Measurements from ENCODE around the gene IFNA8.

The IFNA8 gene

DNA sequence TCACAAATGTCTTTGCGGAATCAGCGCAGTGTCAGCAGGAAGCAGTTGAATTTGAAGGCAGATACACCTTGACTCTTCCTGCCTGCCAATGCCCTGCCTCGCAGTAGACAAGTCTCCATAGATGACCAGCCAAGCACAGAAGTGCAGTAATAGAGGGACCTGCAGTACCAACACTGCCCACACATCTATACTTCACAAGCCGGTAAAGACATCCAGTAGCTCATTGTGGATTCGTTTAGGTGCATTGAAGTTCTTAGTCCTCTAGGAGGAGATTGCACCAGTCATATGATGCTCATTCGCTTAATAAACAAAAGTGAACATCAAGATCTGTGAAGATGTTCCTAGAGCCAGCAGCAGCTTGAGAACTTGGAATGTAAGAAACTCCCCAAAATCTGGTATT lies 16.6 kb upstream of the IFNA8 start:
- no peak overlapping the region for H3K9ac ChIP-seq
- peaks cover 0 to 9% (median 2%) of the 10 kb centered on the region in 10 experiments; a peak in 6 of 20 replicates for H3K4me1 ChIP-seq
- H3K4me2 ChIP-seq = no peak overlapping the region
- H4K20me1 ChIP-seq = peaks cover 0 to 12% (median 0%) of the 10 kb centered on the region in 11 experiments; a peak in 4 of 22 replicates
- H3K9me3 ChIP-seq (replicated peaks in 1 of 11) = no peaks in the 10 kb centered on the region
- TF ChIP-seq Cebpa-rat (IDR thresholded peaks at IDR 0.05) = no peak
- H3K36me3 ChIP-seq = no peaks in the 10 kb centered on the region
- no peak overlapping the region for H3K4me3 ChIP-seq
- H3K27me3 ChIP-seq = peaks cover 0 to 98% (median 8%) of the 10 kb centered on the region in 11 experiments; a peak in 12 of 22 replicates
- H3K27ac ChIP-seq = no peak overlapping the region

GRCh38 chr9:21395778-21396717 lies 12.9 kb upstream of the IFNA8 start:
- H3K36me3 ChIP-seq = no peaks in the 10 kb centered on the region
- no peaks in the 10 kb centered on the region for H3K9me3 ChIP-seq (replicated peaks in 1 of 11)
- peak overlapping the region in 9 of 11 experiments; percentile 14 to 65 (median 61); a peak in 16 of 22 replicates for H3K9ac ChIP-seq
- H4K20me1 ChIP-seq = peaks cover 0 to 12% (median 0%) of the 10 kb centered on the region in 11 experiments; a peak in 4 of 22 replicates
- H3K4me1 ChIP-seq = peaks cover 0 to 11% (median 3%) of the 10 kb centered on the region in 10 experiments; a peak in 7 of 20 replicates
- peaks cover 0 to 96% (median 8%) of the 10 kb centered on the region in 11 experiments; a peak in 12 of 22 replicates for H3K27me3 ChIP-seq
- H3K4me3 ChIP-seq = peak overlapping the region; percentile 45 to 68 (median 56)
- no peak for TF ChIP-seq Cebpa-rat (IDR thresholded peaks at IDR 0.05)
- H3K27ac ChIP-seq = no peak overlapping the region
- H3K4me2 ChIP-seq = peak overlapping the region; percentile 66 to 94 (median 86)

GRCh38 chr9:21398955-21399489 lies 9.9 kb upstream of the IFNA8 start:
- TF ChIP-seq Cebpa-rat (IDR thresholded peaks at IDR 0.05) = no peak
- Histone ChIP-seq H3K9ac (no peak overlapping the region), H3K9me3 (replicated peaks in 1 of 11) (peaks cover 0 to 10% (median 8%) of the 10 kb centered on the region in 11 experiments; a peak in 15 of 22 replicates), H3K4me2 (no peak overlapping the region), H3K4me1 (peaks cover 0 to 20% (median 10%) of the 10 kb centered on the region in 10 experiments; a peak in 12 of 20 replicates), H4K20me1 (no peaks in the 10 kb centered on the region), H3K36me3 (no peaks in the 10 kb centered on the region), H3K27me3 (peaks cover 0 to 89% (median 6%) of the 10 kb centered on the region in 11 experiments; a peak in 12 of 22 replicates), H3K4me3 (no peak overlapping the region), H3K27ac (no peak overlapping the region)

DNA sequence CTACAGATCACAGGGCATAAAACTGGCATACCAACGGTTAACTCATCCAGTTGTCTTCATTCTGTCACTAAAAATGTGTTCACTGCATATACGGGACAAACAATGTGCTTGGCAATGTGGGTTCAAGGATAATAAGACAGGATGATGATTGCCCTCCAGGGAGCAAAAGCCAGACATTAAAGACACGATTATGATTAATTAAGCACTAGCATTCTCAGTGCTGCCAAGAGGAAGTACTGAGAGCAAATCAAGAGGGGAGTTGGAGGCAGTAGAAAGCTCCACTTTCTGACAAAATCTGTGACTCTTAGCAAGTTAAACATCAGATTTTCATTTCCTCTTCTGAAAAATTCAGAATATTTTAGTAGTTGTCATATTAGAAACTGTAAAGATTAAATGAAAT lies 9.0 kb upstream of the IFNA8 start:
- Histone ChIP-seq H3K4me2 (no peak overlapping the region), H3K9ac (no peak overlapping the region), H4K20me1 (no peaks in the 10 kb centered on the region), H3K36me3 (no peaks in the 10 kb centered on the region), H3K4me1 (peaks cover 0 to 20% (median 10%) of the 10 kb centered on the region in 10 experiments; a peak in 12 of 20 replicates), H3K9me3 (replicated peaks in 1 of 11) (peaks cover 0 to 10% (median 8%) of the 10 kb centered on the region in 11 experiments; a peak in 15 of 22 replicates), H3K27me3 (peaks cover 0 to 91% (median 6%) of the 10 kb centered on the region in 11 experiments; a peak in 12 of 22 replicates), H3K4me3 (no peak overlapping the region), H3K27ac (no peak overlapping the region)
- TF ChIP-seq Cebpa-rat (IDR thresholded peaks at IDR 0.05) = no peak

DNA sequence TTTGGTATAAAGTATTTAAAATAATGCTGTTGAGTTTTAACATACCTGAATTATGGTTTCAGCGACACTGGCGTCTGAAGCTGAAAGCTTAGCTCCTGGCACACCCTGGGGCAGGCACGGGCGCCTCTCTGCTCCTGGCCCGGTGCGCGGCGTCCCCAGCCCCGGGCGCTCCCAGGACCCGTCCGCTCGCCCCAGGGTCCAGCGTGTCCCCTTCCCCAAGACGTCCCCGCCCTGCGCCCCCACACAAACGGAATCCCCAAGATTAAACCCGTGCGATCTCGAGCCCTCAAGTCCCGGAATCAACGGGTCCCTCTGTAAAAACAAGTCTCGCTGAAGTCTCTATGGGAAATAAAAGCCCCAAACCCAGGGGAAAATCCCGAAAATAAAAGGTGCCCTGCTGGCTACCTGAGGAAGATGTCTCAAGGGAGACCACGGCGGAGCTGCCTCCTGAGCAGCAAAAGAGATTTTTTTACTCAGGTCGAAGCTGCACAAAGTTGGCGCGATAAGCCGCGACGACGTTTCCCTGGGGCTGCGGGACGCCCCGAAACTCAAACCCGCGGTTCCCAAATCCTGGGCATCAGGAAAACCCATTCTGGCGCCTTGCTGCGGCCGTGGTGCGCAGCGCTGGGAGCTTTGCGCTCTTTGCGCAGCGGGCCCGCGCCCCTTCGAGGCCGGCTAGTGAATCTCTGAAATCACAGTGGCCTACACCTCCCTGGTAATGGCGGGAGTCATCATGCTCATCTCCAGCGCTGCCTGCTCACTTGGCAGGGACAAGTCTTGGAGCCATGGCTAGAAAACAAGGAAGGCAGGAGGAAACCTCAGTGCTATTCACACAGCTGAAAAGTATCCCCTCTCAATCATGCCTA lies 6.3 kb upstream of the IFNA8 start:
- H4K20me1 ChIP-seq = no peaks in the 10 kb centered on the region

GRCh38 chr9:21404146-21404545 lies 4.8 kb upstream of the IFNA8 start:
- no peak overlapping the region for H3K4me3 ChIP-seq
- H3K4me1 ChIP-seq = peaks cover 0 to 20% (median 11%) of the 10 kb centered on the region in 10 experiments; a peak in 15 of 20 replicates
- no peaks in the 10 kb centered on the region for H4K20me1 ChIP-seq
- TF ChIP-seq Cebpa-rat (IDR thresholded peaks at IDR 0.05) = no peak
- H3K4me2 ChIP-seq = peak overlapping the region in 1 of 11 experiments; percentile 5; a peak in 1 of 22 replicates
- H3K27me3 ChIP-seq = peaks cover 0 to 82% (median 0%) of the 10 kb centered on the region in 11 experiments; a peak in 6 of 22 replicates
- H3K36me3 ChIP-seq = no peaks in the 10 kb centered on the region
- no peak overlapping the region for H3K9ac ChIP-seq
- H3K9me3 ChIP-seq (replicated peaks in 1 of 11) = peaks cover 0 to 10% (median 8%) of the 10 kb centered on the region in 11 experiments; a peak in 15 of 22 replicates
- no peak overlapping the region for H3K27ac ChIP-seq

More for the DNA sequence above, 6.3 kb upstream of the IFNA8 start:
- peak overlapping the region in 8 of 11 experiments; percentile 14 to 47 (median 30); a peak in 14 of 22 replicates for H3K4me2 ChIP-seq
- TF ChIP-seq Cebpa-rat (IDR thresholded peaks at IDR 0.05) = no peak
- H3K9ac ChIP-seq = no peak overlapping the region
- H3K27ac ChIP-seq = no peak overlapping the region
- H3K27me3 ChIP-seq = peaks cover 0 to 91% (median 0%) of the 10 kb centered on the region in 11 experiments; a peak in 5 of 22 replicates
- H3K4me3 ChIP-seq = no peak overlapping the region
- H3K9me3 ChIP-seq (replicated peaks in 1 of 11) = peaks cover 0 to 10% (median 8%) of the 10 kb centered on the region in 11 experiments; a peak in 15 of 22 replicates
- peaks cover 0 to 16% (median 7%) of the 10 kb centered on the region in 10 experiments; a peak in 9 of 20 replicates for H3K4me1 ChIP-seq
- H3K36me3 ChIP-seq = no peaks in the 10 kb centered on the region

DNA sequence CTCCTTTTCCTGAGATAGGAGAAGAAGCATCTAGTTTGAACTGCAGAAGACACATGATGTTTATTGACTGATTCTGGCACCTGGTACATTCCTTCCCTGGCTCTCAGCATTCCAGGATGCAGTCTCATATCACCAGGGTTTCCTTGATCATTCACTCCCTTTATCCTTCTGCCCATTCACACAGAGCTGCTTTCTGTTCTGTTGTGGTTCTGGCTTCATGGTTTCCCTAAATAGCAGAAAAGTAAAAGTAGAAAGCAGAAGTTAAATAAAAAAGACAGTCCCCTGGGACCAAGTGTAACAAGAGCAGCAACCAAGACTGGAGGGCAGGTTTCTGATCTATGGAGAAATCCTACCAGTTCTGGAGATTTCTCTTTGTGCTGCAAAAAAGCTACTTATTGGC lies 3.2 kb downstream of the IFNA8 start:
- no peaks in the 10 kb centered on the region for H3K36me3 ChIP-seq
- H3K27ac ChIP-seq = peak overlapping the region in 4 of 11 experiments; percentile 22 to 42 (median 30); a peak in 2 of 22 replicates
- H3K27me3 ChIP-seq = peaks cover 0 to 85% (median 0%) of the 10 kb centered on the region in 11 experiments; a peak in 6 of 22 replicates
- peak in 1 of 11 experiments; percentile 26; a peak in 1 of 22 replicates for TF ChIP-seq Cebpa-rat (IDR thresholded peaks at IDR 0.05)
- peaks cover 0 to 20% (median 0%) of the 10 kb centered on the region in 11 experiments; a peak in 4 of 22 replicates for H4K20me1 ChIP-seq
- H3K9me3 ChIP-seq (replicated peaks in 1 of 11) = no peaks in the 10 kb centered on the region
- peak overlapping the region; percentile 59 to 85 (median 79) for H3K4me2 ChIP-seq
- H3K4me3 ChIP-seq = no peak overlapping the region
- no peak overlapping the region for H3K9ac ChIP-seq
- H3K4me1 ChIP-seq = peaks cover 24 to 55% (median 41%) of the 10 kb centered on the region in 10 experiments

- Histone ChIP-seq H4K20me1 (peaks cover 0 to 20% (median 0%) of the 10 kb centered on the region in 11 experiments; a peak in 4 of 22 replicates), H3K27me3 (peaks cover 0 to 83% (median 0%) of the 10 kb centered on the region in 11 experiments; a peak in 6 of 22 replicates), H3K36me3 (no peaks in the 10 kb centered on the region), H3K9me3 (replicated peaks in 1 of 11) (no peaks in the 10 kb centered on the region), H3K4me2 (peak overlapping the region; percentile 41 to 85 (median 79); a peak in 21 of 22 replicates), H3K4me1 (peaks cover 24 to 55% (median 44%) of the 10 kb centered on the region in 10 experiments), H3K4me3 (no peak overlapping the region), H3K9ac (no peak overlapping the region), H3K27ac (no peak overlapping the region; a peak in 1 of 22 replicates)
- TF ChIP-seq Cebpa-rat (IDR thresholded peaks at IDR 0.05) = no peak
These were observed 4.2 kb downstream of the IFNA8 start for GRCh38 chr9:21413151-21413550.

Data from BLaER1 treated with 17β-estradiol and CSF1 and Interleukin-3, amounts not matched to agents 10 nM and 100 nM (cell line).